Measurements from ENCODE around the gene TNNI3K. TPM values are rescaled to one million over a fixed set of nuclear protein-coding genes. Genes with fewer than 3 reads are reported as not detected.

Gene TNNI3K
- total RNA-seq, 1 donor from 2014 or later: not detected

DNA sequence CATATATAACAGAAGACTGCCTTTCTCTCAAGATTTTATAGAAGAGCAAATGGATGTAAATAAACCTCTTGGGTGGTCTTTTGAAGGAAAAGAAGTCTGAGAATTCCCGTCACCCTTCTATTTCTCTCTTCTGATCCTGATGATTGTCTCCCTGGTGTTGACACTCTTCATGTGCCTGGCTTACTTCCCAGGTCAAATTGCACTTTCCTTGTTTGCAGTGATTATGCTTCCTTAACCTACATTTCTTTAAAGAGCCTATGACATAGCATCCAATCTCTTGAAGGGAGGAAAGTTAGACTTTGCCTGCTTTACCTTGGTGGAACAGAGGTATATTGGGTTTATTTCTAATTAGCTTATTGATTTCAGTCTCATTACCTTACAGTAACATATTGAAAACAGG is 197.1 kb downstream of the TNNI3K start:
- Mint-ChIP-seq H3K27ac (no peak overlapping the region), H3K36me3 (ENCODE audit: low read depth) (no peaks in the 10 kb centered on the region), H3K9me3 (no peaks in the 10 kb centered on the region), H3K4me1 (ENCODE audit: low read depth) (no peaks in the 10 kb centered on the region), H3K4me3 (no peak overlapping the region), H3K27me3 (ENCODE audit: insufficient read depth) (peaks cover 2% of the 10 kb centered on the region)
- intact Hi-C loops (cut with micrococcal nuclease): no loop called here
- DNase-seq (ENCODE audit: low spot score): no peak

DNA sequence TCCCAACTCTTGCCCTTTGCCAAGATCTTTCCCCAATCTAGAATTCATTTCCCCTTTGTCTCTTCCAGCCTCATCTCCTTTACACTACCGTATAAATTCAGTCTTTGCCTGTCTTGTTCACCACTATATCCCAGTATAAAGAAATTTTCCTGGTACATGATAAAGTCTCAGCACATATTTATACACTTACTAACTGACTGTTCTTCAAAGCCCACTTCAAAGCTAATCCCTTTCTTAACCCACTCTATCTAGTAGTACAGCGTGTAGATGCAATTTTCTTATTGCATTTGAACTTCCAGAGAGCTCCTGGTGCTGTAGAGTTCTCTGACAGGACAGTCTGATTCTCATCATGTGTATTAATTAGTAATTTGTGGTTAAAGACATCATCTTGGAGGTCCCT is 199.1 kb downstream of the TNNI3K start:
- Mint-ChIP-seq H3K27ac (no peak overlapping the region), H3K4me1 (ENCODE audit: low read depth) (no peaks in the 10 kb centered on the region)
- intact Hi-C loops (cut with micrococcal nuclease): no loop called here

DNA sequence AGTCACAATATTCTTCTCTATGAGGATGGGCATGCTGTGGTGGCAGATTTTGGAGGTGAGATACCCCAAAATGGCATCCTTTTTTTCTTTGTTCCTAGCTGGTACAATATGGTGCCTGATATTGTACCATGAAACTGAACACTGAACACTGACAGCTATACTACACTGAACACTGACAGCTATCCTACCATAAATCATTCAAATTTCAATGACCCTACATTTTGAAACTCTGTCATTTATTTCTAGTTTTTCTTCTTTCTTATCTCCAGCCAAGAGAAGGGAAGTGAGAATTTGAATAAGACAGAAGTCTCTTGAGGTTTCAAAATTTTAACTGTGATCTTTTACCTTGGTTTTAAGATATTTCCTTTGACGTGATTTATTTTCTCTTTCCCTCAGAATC is 200.9 kb downstream of the TNNI3K start:
- H3K27me3 Mint-ChIP-seq (ENCODE audit: insufficient read depth): peaks cover 2% of the 10 kb centered on the region
- DNase-seq (ENCODE audit: low spot score): no peak
- no peaks in the 10 kb centered on the region for H3K9me3 Mint-ChIP-seq
- intact Hi-C loops (cut with micrococcal nuclease): no loop called here
- no peak overlapping the region for H3K4me3 Mint-ChIP-seq
- H3K36me3 Mint-ChIP-seq (ENCODE audit: low read depth): no peaks in the 10 kb centered on the region
- no peaks in the 10 kb centered on the region for H3K4me1 Mint-ChIP-seq (ENCODE audit: low read depth)
- H3K27ac Mint-ChIP-seq: no peak overlapping the region

More for the DNA sequence above, 199.1 kb downstream of the TNNI3K start:
- no peaks in the 10 kb centered on the region for H3K9me3 Mint-ChIP-seq
- no peak overlapping the region for H3K4me3 Mint-ChIP-seq
- H3K36me3 Mint-ChIP-seq (ENCODE audit: low read depth): no peaks in the 10 kb centered on the region
- no peak for DNase-seq (ENCODE audit: low spot score)
- peaks cover 2% of the 10 kb centered on the region for H3K27me3 Mint-ChIP-seq (ENCODE audit: insufficient read depth)

DNA sequence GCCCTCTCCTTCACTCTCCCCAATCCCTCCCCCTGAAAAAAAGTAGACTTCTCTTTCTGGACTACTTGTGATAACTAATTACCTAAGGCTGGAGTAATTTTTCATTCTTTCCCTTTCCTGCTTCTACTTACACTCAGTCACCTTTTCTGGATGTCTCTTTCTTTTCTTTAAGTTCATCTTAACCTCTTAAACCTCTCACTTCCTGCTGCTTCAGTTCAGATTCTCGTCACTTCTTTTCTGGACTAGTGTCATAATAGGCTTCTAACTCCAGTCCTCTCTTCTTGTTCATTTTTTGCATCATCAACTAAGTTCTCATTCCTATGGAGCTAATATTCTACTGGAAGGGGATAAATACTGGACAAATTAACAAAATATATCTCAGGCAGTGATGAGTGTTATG is 201.8 kb downstream of the TNNI3K start:
- H3K4me3 Mint-ChIP-seq: no peak overlapping the region
- no peak for DNase-seq (ENCODE audit: low spot score)
- H3K27me3 Mint-ChIP-seq (ENCODE audit: insufficient read depth): peaks cover 2% of the 10 kb centered on the region
- intact Hi-C loops (cut with micrococcal nuclease): no loop called here
- no peaks in the 10 kb centered on the region for H3K36me3 Mint-ChIP-seq (ENCODE audit: low read depth)
- H3K9me3 Mint-ChIP-seq: no peaks in the 10 kb centered on the region
- H3K27ac Mint-ChIP-seq: no peak overlapping the region
- no peaks in the 10 kb centered on the region for H3K4me1 Mint-ChIP-seq (ENCODE audit: low read depth)

DNA sequence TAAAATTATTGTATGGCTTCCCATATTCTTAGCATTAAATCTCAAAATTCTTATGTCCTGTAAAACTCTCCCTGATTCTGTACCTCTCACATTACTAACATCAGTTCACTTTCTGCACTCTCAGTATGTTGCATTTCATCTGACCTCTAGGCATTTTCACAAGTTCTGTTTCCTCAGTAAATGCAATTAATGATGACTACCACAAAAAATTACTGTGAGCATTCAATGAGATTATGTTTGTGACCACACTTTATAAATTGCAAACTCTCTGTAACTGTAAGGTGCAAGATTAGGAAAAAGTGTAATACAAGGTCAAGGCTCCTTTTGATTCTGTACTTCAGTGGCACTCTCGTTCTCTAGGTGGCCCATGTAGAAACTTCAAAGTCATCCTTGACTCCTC is 216.8 kb downstream of the TNNI3K start:
- H3K27me3 Mint-ChIP-seq (ENCODE audit: insufficient read depth): no peaks in the 10 kb centered on the region
- no peaks in the 10 kb centered on the region for H3K36me3 Mint-ChIP-seq (ENCODE audit: low read depth)
- DNase-seq (ENCODE audit: low spot score): no peak
- H3K27ac Mint-ChIP-seq: no peak overlapping the region
- H3K4me3 Mint-ChIP-seq: no peak overlapping the region
- intact Hi-C loops (cut with micrococcal nuclease): no loop called here
- no peaks in the 10 kb centered on the region for H3K9me3 Mint-ChIP-seq
- H3K4me1 Mint-ChIP-seq (ENCODE audit: low read depth): no peaks in the 10 kb centered on the region

DNA sequence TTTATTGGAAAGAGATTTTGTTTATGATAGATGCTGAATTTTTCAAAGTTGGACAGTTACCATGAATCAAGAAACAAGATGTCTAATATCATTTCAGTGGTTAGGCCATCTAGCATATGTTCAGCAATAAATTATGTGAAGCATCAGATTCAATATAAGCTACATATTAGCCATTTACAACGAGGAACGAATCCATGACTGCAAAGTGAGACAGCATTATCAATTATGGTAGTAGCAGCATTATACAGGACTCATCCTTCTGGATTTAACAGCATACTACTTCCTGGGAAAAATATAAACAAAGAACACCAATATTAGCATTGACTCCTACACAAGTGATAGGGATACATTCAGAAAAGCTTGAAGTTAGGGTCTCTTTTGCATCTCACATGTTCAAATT is 218.1 kb downstream of the TNNI3K start:
- H3K9me3 Mint-ChIP-seq: no peaks in the 10 kb centered on the region
- DNase-seq (ENCODE audit: low spot score): no peak
- H3K36me3 Mint-ChIP-seq (ENCODE audit: low read depth): no peaks in the 10 kb centered on the region
- intact Hi-C loops (cut with micrococcal nuclease): no loop called here
- H3K27me3 Mint-ChIP-seq (ENCODE audit: insufficient read depth): no peaks in the 10 kb centered on the region
- H3K4me3 Mint-ChIP-seq: no peak overlapping the region
- no peak overlapping the region for H3K27ac Mint-ChIP-seq
- H3K4me1 Mint-ChIP-seq (ENCODE audit: low read depth): no peaks in the 10 kb centered on the region

DNA sequence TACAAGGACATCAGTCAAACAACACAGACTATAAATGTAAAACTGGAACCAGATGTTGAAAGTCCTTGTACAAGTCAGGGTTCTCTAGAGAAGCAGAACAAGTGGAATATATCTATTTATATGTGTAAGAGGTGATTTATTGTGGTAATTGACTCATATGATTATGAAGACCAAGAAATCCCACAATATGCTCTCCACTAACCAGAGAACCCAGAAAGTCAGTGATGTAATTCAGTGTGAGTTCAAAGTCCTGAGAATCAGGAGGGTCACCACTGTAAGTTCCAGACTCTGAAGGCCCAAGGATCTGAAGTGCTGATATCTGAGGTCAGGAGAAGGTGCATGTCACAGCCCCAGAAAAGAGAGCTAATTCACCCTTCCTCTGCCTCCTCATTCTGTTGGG is 220.2 kb downstream of the TNNI3K start:
- intact Hi-C loops (cut with micrococcal nuclease): no loop called here
- H3K27ac Mint-ChIP-seq: no peak overlapping the region
- H3K36me3 Mint-ChIP-seq (ENCODE audit: low read depth): no peaks in the 10 kb centered on the region
- no peak overlapping the region for H3K4me3 Mint-ChIP-seq
- H3K4me1 Mint-ChIP-seq (ENCODE audit: low read depth): no peaks in the 10 kb centered on the region
- no peaks in the 10 kb centered on the region for H3K9me3 Mint-ChIP-seq
- DNase-seq (ENCODE audit: low spot score): no peak
- H3K27me3 Mint-ChIP-seq (ENCODE audit: insufficient read depth): no peaks in the 10 kb centered on the region

DNA sequence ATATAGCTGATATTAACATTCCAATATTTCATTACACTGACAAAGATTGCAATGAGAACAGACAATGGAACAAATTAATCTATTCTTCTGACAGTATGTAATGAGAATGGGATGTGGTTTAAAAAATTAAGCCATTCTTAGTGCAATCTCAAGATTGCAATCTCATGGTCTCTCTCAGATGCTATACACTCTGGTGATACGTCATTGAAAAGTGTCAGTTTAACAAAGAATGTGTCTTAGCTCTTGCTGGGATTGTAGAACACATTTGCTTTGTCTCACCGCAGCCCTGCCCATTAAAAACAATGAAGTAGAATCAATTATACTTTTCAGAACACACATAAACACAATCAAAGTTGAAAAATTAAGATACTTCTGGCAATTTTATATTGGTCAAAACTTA is 222.1 kb downstream of the TNNI3K start:
- DNase-seq (ENCODE audit: low spot score): no peak
- no peak overlapping the region for H3K4me3 Mint-ChIP-seq
- H3K27me3 Mint-ChIP-seq (ENCODE audit: insufficient read depth): no peaks in the 10 kb centered on the region
- H3K4me1 Mint-ChIP-seq (ENCODE audit: low read depth): no peaks in the 10 kb centered on the region
- H3K36me3 Mint-ChIP-seq (ENCODE audit: low read depth): no peaks in the 10 kb centered on the region
- no peaks in the 10 kb centered on the region for H3K9me3 Mint-ChIP-seq
- intact Hi-C loops (cut with micrococcal nuclease): no loop called here
- H3K27ac Mint-ChIP-seq: no peak overlapping the region

DNA sequence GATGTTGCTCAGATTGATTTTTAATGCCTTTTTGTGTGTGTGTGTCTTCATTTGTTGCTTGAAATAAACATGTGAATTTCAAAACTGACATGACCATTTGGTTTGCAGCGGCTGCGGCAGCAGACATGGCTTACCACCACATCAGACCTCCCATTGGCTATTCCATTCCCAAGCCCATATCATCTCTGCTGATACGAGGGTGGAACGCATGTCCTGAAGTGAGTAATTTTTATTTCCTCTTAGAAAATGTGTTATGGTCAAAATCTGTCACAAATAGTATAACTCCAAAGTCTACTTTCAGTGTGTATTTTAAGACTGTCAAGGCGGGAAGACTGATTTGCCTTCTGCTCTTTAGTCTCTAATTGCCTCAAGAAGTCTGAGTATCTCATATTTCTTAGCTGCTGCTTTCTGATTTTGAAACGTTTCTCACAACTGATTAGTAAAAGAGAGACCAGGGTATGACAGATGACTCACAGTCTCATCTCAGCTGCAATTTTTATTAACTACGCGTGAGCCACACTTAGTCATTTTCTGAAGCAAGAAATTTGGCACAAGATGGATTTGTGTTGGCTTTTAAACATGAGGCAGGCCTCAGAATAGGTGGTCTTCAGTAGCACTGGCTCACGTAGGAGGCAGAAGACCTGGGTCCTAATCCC is 228.3 kb downstream of the TNNI3K start:
- no peak for DNase-seq (ENCODE audit: low spot score)
- Mint-ChIP-seq H3K4me3 (no peak overlapping the region), H3K4me1 (ENCODE audit: low read depth) (no peaks in the 10 kb centered on the region), H3K9me3 (no peaks in the 10 kb centered on the region), H3K27me3 (ENCODE audit: insufficient read depth) (peaks cover 2% of the 10 kb centered on the region), H3K27ac (no peak overlapping the region), H3K36me3 (ENCODE audit: low read depth) (no peaks in the 10 kb centered on the region)
- intact Hi-C loops (cut with micrococcal nuclease): no loop called here

DNA sequence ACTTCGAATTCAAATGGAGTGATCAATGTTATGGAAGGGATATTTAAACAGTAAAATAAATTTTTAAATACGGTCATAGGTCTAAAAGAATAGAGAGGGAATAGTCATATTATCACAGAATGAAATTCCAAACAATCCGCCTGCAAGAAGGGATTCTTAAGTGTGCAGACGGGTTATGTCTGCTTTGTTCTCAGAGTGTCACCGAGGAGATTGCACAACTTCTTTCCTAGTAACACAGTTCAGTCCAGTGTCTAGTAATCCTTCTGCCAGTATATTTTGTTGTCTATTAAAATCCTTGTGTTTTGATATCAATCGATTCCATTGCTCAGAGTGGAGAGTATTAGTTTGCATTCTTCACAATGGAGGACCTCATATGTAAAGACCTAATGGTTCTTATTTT is 228.8 kb downstream of the TNNI3K start:
- Mint-ChIP-seq H3K27ac (no peak overlapping the region), H3K9me3 (no peaks in the 10 kb centered on the region), H3K4me1 (ENCODE audit: low read depth) (no peaks in the 10 kb centered on the region), H3K27me3 (ENCODE audit: insufficient read depth) (peaks cover 2% of the 10 kb centered on the region), H3K36me3 (ENCODE audit: low read depth) (no peaks in the 10 kb centered on the region), H3K4me3 (no peak overlapping the region)
- intact Hi-C loops (cut with micrococcal nuclease): no loop called here
- DNase-seq (ENCODE audit: low spot score): no peak

DNA sequence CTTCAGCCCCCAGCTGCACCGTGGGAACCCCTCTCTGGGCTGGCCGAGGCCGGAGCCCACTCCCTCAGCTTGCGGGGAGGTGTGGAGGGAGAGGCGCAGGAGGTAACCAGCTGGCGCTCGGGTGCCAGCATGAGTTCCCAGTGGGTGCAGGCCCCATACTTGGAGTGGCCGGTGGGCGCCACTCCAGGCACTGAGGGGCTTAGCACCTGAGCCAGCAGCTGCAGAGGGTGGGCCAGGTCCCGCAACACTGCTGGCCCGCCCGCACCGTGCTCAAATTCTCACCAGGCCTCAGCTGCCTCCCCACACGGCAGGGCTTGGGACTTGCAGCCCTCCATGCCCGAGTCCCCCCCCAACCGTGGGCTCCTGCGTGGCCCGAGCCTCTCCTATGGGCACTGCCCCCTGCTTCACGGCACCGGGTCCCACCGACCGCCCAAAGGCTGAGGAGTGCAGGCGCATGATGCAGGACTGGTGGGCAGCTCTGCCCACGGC is 230.1 kb downstream of the TNNI3K start:
- DNase-seq (ENCODE audit: low spot score): no peak
- Mint-ChIP-seq H3K4me3 (no peak overlapping the region), H3K27ac (no peak overlapping the region), H3K9me3 (no peaks in the 10 kb centered on the region), H3K36me3 (ENCODE audit: low read depth) (no peaks in the 10 kb centered on the region), H3K4me1 (ENCODE audit: low read depth) (no peaks in the 10 kb centered on the region), H3K27me3 (ENCODE audit: insufficient read depth) (peaks cover 2% of the 10 kb centered on the region)
- intact Hi-C loops (cut with micrococcal nuclease): no loop called here

DNA sequence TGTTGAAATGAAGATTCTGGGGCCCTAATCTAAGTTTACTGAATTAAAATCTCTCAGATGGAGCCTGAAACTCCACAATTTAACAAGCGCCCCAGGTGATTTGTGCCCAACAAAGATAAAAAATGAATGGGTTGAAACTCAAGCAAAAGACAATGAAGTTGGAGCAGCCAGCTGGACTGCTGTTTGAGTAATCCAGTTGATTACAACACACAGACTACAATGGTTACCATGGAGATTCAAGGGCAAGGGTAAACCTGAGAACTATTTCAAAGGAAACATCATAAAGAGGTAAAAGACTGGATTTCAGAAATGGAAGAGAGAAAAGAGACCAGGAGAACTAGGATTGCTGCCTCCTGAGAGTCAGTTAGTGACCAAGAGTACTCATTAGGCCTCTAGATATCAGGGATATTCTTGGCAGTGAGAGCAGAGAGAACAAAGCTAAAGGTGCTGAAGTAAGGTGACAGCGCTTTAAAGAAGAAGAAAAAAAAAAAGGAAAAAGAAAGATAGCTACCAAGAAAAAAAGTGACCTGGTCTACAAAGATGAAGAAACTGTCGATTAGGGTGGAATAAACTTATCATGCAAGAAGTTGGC is 232.7 kb downstream of the TNNI3K start:
- Mint-ChIP-seq H3K36me3 (ENCODE audit: low read depth) (no peaks in the 10 kb centered on the region), H3K4me1 (ENCODE audit: low read depth) (no peaks in the 10 kb centered on the region), H3K27ac (no peak overlapping the region), H3K9me3 (no peaks in the 10 kb centered on the region), H3K4me3 (no peak overlapping the region), H3K27me3 (ENCODE audit: insufficient read depth) (peaks cover 2% of the 10 kb centered on the region)
- intact Hi-C loops (cut with micrococcal nuclease): no loop called here
- DNase-seq (ENCODE audit: low spot score): no peak

DNA sequence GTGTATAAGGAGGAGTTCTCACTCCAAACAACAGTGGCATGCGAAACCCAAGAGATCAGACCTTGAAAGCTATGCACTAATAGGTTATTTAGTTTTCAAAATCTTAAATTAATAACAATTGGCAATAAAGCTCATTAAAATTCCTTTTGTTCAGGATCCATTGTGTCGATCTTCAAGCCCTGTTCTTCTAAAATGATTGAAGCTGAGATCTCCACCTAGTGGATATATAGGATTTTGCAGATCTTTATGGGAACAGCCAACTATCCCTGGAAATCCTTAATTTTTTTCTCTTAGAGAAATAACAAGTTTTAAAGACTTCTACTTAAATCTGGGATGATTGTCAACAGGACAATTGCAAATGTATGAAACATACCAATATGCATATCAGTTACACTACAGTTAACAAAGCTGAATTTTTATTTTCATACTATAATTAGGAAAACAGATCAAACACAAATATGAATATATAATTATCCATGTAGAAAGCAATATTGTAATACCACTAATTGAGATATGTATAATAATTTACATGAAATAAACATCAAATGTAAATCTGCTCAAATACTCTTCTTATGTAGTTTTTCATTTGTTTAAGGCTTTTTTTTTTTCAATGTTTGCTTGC is 233.9 kb downstream of the TNNI3K start:
- H3K27me3 Mint-ChIP-seq (ENCODE audit: insufficient read depth): peaks cover 2% of the 10 kb centered on the region
- no peaks in the 10 kb centered on the region for H3K4me1 Mint-ChIP-seq (ENCODE audit: low read depth)
- DNase-seq (ENCODE audit: low spot score): no peak

More for the DNA sequence above, 233.9 kb downstream of the TNNI3K start:
- Mint-ChIP-seq H3K4me3 (no peak overlapping the region), H3K27ac (no peak overlapping the region), H3K36me3 (ENCODE audit: low read depth) (no peaks in the 10 kb centered on the region), H3K9me3 (no peaks in the 10 kb centered on the region)
- intact Hi-C loops (cut with micrococcal nuclease): no loop called here

All from activated T-helper 1 cell treated with anti-CD3 and anti-CD28 coated beads, Interleukin-12 subunit alpha, Interleukin-12 subunit beta, Interleukin-2, Interleukin-4 antibody, amounts not matched to agents 30 ng/mL and 10 ng/mL and 1 ng/mL, durations not matched to agents 14 hours and 24 hours and 36 hours (primary cell).